ENCODE results near the gene ATAD3B.
"Not testable (repeated sequence)": the region's sequence is repeated elsewhere in the genome, so short reads cannot be mapped to it uniquely, and the experiment has no call there.

The ATAD3B gene

DNA sequence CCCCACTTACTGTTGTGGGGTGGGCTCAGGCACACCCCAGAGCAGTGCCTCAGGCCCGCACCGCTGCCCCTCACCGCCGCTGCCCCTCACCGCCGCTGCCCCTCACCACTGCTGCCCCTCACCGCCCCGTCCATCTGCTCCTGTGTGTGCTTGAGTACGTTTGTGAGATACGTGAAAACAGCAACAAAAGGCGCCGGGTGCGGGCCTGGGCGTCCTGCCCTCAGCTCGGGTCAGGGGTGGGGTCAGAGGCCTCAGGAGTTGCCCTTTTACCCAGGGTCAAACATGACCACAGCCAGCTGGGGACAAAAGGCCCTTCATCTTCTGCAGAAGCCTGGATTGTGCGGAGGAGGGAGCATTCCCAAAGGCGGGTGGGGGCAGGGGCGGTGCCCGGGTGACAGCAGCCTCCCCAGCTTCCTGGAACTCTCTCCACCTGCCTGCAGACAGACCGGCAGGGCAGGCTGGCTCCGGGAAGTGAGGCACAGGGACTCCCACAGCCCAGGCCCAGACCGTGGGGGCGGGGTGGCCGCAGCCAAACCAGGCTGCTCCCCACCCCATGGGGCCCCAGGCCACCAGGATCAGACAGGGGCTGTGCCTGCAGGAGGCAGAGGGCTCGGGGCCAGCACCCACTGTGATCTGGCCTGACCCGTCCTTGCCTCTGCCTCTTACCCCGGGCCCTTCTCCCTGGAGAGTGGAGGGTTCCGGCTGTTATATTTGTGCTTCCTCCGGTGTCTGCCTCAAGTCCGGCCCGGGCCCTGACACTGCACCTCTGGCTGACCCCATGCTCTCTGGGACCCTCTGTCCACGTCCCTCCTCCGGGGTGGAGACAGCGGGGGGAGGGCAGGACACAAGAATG, 38.4 kb upstream of the ATAD3B start:
- DNase-seq (ENCODE audit: low read depth), result no peak

DNA sequence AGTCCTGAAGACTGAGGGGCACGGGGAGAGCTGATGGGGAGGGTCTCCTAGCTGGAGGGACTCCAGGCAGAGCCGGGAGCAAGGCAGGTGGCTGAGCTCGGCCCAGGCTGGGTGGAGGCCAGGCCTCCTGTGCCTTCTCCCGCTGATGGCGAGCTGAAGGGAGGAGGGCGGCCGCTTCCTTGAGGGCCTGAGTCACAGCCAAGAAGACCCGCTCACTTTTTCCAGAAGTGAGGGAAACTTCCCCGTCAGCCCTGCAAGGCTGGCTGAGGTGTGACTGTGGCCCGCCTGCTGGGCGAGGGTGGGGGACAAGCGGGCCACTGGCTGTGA, 37.8 kb upstream of the ATAD3B start:
- DNase-seq (ENCODE audit: low read depth), result no peak

DNA sequence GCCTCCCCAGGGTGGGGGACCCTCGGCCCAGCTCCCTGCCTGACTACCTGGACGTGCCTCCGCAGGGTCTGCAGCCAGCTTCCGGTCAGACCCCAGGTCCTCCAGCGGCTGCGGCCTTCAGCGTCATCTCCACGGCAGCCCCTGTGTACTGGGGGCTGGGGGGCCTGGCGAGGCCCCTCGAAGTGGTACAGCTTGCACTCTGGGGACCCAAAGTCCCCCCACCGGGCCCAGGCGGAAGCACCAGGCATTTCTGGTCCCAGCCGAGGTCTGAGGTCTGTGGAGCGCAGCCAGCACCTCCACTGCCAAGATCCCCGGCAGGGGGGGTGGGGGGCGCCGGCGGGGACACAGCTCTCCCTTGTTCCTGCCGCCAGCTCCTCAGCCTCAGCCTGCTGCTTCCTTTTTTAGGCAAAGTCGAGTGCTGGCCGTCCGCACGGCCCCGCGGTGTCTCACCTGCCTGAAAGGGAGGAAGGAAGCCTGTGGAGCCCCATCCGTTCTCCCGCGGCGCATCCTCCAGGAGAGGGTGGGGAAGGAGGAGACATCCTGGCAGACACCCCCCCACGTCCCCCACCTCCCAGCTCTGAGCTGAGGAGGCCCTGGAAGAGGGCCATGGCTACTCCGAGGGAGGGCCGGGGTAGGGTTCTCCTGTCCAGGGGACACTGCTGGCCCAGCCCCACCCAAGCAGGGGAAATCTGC, 37.3 kb upstream of the ATAD3B start:
- DNase-seq (ENCODE audit: low read depth), result no peak

DNA sequence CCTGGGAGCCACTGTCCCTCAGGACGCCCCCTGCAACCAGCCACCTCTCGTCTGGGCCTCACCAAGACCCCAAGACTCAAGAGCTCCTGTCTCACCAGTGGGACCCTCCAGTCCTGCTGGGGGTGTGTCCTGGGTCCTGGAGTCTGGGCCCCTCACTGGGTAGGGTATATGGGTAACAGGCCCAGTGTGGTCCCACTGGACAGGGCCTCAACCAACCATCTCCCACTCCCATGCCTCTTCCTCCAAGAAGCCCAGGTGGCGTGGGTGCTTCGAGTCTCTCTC, 36.8 kb upstream of the ATAD3B start:
- no peak for DNase-seq (ENCODE audit: low read depth)

DNA sequence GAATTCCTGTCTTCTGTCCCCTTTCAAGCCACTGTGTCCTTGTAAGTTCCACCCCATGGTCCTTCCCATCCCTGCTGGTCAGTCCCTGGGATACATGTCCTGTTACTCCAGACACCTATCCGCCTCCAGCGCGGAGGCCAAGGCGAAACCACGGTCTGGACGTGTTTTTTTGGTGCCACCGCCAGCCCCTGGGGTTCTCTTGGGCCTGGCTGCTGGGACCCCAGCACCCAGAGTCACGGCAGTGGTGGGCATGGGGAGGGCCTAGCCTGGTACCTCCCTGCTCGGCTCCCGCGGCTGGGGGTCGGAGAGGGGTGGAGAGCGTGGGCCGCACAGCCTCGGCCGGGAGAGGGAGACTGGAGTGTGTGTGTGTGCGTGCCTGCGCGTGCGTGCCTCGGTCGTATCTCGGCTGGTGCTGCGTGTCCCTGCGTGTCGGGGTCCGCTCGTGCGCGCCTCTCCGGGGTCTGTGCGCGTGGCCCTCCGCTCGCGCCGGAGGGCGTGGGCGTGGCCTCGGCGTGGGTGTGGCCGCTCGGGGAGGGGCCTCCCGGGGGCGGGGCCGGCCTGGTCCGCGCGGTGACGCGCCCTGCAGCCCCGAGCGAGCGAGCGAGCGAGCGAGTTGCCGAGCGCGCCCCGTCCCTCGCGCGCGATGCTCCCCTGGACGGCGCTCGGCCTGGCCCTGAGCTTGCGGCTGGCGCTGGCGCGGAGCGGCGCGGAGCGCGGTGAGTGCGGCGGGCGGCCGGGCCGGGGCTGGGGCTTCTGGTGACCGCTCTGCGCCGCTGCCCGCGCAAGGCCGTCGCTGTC, 36.3 kb upstream of the ATAD3B start, which contains the start of gene VWA1:
TSS of gene VWA1 (plus strand) at position 585 of the 798 bp plus-strand sequence. CDS start at position 644, 59 bp downstream.
- DNase-seq (ENCODE audit: low read depth), result peak; percentile 38

DNA sequence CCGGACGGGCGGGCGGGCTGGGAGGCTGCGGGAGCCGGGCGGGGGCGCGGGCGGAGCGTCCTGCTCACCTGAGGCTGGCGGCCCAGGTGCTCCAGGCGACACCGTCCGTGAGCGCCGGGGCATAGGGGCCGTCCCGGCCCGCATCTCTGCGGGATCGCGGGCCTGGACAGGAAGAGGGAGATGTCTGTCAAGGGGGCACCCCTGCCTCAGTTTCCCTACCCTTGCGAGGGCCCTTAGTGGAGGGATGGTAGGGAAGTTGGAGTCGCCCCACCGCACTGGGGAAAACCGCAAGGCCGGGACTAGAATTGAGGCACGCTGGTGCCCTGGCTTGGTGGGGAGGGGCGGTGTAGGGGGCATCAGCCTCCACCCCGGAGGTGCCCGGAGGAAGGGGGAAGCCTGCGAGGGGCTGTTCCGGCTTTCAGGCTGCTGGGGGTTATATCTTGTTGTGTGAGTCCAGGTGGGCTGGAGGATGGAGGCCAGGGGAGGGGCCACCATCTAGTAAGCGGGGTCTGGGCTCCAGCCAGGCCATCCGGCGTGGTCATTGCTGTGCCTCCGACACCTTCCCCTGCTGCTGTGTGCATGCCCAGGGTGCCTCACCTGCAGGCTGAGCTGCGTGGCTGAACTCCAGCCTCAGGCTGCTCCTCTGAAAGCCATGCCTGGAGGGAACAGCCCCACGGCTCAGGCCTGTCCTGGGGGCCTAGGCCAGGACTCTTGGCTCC, 35.5 kb upstream of the ATAD3B start:
- DNase-seq (ENCODE audit: low read depth), result no peak

DNA sequence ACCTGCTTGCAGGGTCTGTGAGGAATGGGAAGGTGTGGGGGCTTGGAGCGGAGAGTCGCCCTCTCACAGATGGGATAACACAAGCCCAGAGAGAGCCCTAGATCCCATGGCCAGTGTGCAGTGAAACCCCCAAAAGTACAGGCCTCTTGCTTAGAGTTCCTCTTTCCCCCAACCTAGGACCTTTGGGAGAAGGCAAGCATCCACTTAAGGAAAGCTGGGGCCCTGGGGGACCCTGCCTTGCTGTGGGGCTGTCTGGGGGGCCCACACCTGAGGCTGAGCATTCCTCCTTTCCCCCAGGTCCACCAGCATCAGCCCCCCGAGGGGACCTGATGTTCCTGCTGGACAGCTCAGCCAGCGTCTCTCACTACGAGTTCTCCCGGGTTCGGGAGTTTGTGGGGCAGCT, 34.9 kb upstream of the ATAD3B start:
- no peak for DNase-seq (ENCODE audit: low read depth)

DNA sequence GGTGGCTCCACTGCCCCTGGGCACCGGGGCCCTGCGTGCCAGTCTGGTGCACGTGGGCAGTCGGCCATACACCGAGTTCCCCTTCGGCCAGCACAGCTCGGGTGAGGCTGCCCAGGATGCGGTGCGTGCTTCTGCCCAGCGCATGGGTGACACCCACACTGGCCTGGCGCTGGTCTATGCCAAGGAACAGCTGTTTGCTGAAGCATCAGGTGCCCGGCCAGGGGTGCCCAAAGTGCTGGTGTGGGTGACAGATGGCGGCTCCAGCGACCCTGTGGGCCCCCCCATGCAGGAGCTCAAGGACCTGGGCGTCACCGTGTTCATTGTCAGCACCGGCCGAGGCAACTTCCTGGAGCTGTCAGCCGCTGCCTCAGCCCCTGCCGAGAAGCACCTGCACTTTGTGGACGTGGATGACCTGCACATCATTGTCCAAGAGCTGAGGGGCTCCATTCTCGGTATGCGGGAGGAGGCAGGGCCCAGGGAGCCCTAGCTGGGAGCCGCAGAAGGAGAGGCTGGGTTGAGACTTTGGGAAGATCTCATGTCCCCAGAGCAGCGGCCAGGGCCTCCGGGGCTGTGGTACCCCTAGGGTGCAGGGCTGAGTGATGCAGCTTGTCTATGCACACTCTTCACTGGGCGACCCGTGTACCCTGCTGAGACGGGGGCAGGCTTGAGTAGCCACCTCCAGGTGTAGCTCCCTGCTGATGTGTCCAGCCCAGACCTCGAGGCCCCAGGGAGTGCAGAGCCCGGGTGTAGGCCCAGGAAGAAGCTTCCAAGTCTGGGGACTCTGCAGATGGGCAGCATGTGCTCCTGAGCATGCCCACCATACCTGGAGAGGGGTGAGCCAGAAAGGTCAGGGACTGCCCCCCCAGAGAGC, 34.3 kb upstream of the ATAD3B start:
- no peak for DNase-seq (ENCODE audit: low read depth)

DNA sequence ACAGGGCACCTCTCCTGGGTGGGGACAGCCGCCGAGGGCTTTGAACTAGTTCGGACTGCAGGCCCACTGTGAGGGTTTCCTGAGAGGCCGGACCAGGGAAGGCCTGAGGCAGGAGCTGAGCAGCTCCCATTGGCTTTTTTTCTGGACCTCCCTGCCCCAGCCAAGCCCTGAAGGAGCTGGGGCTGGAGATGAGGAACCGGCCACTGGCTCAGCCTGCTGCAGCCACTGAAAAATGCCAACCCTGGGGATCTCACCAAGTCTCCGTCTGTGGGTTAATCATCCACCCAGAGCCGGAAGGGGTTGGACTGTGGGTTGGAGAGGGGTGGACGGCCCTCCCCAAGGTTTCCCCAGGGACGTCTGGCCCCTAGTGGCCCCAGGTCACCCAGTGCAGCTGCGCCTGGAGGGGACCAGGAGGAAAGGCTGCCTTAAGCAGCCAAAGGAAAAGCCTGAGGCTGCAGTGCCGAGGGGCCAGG, 33.6 kb upstream of the ATAD3B start:
- no peak for DNase-seq (ENCODE audit: low read depth)

DNA sequence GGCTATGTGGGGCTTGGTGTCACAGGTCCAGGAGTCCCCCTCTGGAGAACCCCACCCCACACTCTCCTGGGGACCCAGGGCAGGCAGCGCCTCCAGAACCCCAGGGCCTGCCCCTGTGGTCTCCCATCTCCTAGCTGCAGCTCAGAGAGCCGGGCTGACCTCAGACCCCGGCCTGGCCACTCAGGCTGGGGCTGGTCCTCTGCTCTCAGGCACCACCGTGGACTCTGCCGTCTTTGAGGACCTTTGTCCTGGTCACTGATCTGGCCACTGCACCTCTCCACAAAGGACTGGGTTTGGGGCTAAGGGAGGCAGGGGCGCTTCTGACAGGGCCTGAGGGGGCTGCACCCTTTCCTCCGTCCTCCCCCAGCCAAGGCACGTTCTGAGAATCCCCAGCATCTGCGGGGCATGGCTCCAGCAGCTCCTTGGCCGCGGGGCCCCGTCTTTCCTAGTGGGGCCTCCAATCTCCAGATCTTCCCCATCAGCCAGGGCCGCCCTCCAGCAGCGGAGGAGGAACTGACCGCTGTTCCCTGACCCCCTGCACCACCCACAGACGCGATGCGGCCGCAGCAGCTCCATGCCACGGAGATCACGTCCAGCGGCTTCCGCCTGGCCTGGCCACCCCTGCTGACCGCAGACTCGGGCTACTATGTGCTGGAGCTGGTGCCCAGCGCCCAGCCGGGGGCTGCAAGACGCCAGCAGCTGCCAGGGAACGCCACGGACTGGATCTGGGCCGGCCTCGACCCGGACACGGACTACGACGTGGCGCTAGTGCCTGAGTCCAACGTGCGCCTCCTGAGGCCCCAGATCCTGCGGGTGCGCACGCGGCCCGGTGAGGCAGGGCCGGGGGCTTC, 32.8 kb upstream of the ATAD3B start:
- DNase-seq (ENCODE audit: low read depth), result no peak

DNA sequence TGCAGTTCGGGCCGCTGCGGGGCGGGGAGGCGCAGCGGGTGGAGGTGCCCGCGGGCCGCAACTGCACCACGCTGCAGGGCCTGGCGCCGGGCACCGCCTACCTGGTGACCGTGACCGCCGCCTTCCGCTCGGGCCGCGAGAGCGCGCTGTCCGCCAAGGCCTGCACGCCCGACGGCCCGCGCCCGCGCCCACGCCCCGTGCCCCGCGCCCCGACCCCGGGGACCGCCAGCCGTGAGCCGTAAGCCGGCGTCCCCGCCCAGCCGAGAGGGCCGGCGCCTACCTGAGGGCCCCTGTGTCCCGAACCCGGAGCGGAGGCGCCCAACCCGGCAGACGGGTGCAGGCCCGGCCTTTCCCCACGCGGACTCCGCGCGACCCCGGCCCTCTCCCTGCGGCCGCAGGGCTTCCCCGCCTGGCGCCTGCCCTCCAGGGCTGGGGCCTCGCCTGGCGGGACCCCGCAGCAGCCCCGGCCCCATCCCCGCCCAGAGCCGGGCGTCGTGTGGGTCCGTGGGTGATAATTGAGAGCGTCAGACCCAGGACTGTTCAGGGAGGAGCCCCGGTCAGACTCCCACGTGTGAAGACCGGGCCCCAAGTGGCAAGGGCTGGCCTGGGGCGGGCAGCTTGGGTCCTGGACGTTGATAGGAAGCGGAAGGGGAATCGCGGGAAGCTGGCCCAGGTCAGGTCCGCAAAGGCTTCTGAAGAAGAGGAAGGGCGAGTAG, 31.9 kb upstream of the ATAD3B start:
- no peak for DNase-seq (ENCODE audit: low read depth)

DNA sequence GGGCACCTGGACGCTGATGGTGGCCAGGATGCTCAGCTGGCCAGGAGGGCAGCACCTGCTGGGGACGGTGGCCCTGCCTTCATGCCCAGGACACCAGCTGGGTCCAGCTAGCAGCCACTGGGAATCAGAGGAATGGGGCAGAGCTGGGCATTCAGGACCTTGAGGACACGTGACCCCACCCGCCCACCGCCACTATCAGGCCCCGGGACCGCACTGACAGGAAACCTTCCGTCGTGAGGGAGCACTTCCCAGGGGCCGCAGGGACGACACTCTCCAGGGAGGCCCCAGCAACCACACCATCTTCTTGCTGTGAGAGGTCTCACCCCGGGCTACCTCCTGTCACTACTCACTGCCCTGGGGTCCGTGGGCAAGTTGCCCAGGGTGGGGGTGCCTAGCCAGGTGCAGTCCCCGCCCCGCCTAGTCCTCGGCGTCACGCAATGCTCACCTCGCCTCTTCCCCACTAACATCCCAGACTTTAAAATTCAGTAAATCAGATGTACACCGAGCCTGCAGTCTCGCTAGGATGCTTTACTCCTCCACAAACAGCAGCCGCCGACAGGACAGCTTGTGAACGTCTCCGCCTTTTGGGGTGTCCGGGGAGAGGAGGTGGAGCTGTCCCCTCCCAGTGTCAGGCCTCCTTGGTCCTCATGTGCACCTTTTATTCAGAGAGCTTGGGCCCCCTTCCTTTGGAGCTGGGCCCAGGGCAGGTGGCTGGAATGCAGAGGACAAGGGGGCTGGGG, 31.1 kb upstream of the ATAD3B start:
- no peak for DNase-seq (ENCODE audit: low read depth)

DNA sequence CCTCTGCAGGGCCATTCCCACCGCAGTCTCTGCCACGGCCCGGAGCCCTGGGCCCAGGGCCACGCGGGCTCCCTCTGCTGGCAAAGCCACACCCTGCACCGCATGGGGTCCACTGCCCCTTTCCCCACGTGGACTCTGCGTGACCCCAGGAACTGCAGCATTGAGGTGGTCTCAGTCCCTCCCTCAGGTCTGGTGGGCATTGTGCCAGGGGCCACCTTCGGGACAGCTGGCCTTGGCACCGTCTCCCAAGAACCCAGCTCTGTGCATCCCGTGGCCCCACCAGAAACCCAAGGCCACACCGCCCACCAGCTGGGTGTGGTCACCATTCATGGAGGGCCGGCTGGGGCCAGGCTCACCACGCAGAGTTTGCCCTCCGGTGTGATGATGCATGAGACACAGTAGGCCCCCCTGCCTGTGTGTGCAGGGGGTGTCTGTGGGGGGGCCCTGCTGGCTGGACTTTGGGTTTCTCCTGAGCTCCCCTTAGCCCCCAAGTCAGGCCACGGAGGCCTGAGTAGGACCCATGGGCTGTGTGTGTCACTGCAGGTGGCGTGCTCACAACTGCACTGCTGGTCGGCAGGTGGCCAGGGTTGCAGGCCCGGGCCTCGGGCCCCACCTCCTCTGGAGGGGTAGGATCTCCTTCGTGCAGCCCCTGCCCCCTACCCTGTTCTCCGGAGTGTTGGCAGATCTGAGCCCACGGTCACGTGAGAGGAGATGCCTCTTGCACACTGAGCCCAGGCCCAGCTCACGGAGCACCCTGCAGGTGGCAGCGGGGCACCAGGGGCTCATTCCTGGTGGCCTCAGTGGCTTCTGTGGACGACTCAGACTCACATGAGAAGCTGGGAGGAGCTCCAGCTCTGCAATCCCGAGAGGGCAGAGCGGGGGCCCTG, 30.3 kb upstream of the ATAD3B start:
- peak; percentile 30 for DNase-seq (ENCODE audit: low read depth)

DNA sequence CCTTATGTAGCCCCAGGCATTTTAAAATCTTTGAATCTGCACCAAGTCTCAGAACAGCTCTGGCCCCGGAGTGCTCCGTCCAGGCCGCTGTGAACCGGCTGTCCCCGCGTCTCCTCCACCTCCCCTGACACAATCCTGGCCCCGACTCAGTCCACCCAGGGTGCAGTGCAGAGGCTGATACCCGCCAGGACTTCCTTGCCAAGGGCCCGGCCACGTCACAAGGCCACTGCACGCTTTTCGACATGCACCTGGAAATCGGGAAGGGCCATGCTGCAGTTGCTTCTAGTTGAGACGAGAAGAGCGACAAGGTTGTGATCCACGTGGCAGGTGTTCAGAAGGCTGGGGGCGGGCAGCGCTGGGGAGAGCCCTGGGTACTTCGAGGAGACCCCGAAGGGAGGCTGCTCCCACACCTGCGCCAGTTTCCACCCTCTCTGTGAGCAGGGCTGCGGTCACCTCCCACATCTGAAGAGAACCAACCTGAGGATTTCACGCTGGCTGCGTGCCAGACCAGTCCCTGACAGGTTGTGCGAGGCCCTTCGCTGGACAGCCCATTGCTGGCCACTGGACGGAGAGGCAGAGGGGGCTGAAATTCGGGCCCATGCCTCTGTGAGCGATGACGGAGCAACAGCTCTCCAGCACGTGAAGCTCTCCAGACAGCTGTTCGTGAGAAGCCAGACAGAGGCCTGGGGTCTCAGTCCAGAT, 29.3 kb upstream of the ATAD3B start:
- DNase-seq (ENCODE audit: low read depth), result no peak

DNA sequence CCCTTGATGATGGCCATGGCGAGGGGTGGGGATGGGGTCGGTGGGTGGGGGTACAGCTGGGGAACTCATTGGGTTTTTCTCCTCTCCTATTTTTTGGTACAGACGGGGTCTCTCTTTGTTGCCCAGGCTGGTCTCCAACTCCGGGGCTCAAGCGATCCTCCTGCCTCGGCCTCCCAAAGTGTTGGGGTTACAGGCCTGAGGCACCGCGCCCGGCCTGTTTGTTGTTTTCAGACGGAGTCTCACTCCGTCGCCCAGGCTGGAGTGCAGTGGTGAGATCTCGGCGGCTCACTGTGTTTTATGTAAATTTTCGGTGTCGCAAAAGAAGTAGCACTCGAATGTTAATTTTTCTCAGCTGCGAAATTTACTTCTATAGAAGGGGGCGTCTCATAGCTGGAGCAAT, 24.9 kb upstream of the ATAD3B start:
- DNase-seq (ENCODE audit: low read depth), result not testable (repeated sequence)

DNA sequence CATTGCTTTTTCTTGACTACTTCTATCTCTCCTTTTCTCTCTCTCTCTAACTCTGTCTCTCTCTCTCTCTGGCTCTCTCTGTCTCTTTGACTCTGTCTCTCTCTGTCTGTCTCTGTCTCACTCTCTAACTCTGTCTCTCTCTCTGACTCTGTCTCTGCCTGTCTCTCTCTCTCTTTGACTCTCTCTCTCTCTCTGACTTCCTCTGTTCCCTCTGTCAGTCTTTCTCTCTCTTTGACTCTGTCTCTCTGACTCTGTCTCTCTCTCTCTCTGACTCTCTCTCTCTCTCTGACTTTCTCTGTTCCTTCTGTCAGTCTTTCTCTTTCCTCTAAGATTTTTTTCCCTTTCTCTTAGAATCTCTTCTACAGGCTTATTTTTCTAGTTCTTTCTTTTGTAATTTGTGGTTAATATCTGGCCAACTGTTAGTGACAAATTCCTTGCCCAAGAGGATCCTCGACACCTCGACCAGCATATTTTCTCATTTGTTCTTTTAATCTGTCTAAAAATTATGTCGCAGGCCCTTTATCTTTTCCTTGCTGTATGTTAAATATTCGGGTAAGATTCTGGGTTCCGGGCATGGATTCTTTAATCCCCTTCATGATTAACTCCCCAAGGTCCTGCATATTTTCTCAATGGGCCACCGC, 22.3 kb upstream of the ATAD3B start, which contains the start of gene ATAD3C:
TSS of gene ATAD3C (plus strand) at position 591 of the 641 bp plus-strand sequence. CDS start 995 bp downstream, outside the sequence.
- no peak for DNase-seq (ENCODE audit: low read depth)

Measured in stimulated activated CD8-positive, alpha-beta memory T cell treated with anti-CD3 and anti-CD28 coated beads, Interleukin-7, amount 100 ng/mL, for 24 hours (primary cell).